T-helper 1 cell treated with Interleukin-12 subunit alpha and Interleukin-12 subunit beta and Interleukin-4 antibody, amounts not matched to agents 30 μg/mL and 1 μg/mL, for 36 hours (primary cell): Measurements from ENCODE around the gene CKB.

Source experiments
- H3K27ac Mint-ChIP-seq: one replicate; pipeline ENCODE4 v1.8.0; 2021; ENCODE audit warnings: mild to moderate bottlenecking, mixed read lengths
- H3K27me3 Mint-ChIP-seq: one replicate; pipeline ENCODE4 v1.8.0; 2021; ENCODE audit warnings: low read depth, mixed read lengths
- H3K36me3 Mint-ChIP-seq: one replicate; pipeline ENCODE4 v1.8.0; 2021; ENCODE audit warnings: low read depth, mixed read lengths
- H3K4me1 Mint-ChIP-seq: one replicate; pipeline ENCODE4 v1.8.0; 2021; ENCODE audit warnings: low read depth, mixed read lengths
- H3K4me3 Mint-ChIP-seq: one replicate; pipeline ENCODE4 v1.8.0; 2021; ENCODE audit warnings: mild to moderate bottlenecking, moderate library complexity, mixed read lengths
- H3K9me3 Mint-ChIP-seq: one replicate; pipeline ENCODE4 v1.8.0; 2021; ENCODE audit warnings: mixed read lengths

The CKB gene

GRCh38 chr14:103555559-103556337 lies 33.1 kb upstream of the CKB start:
- Mint-ChIP-seq H3K4me3 (no peak overlapping the region), H3K27ac (no peak overlapping the region), H3K4me1 (peaks cover 19% of the 10 kb centered on the region), H3K27me3 (no peaks in the 10 kb centered on the region), H3K9me3 (no peaks in the 10 kb centered on the region), H3K36me3 (peaks cover 18% of the 10 kb centered on the region)

- no peaks in the 10 kb centered on the region for H3K27me3 Mint-ChIP-seq
- peaks cover 3% of the 10 kb centered on the region for H3K4me1 Mint-ChIP-seq
- H3K27ac Mint-ChIP-seq: no peak overlapping the region
- H3K36me3 Mint-ChIP-seq: peaks cover 5% of the 10 kb centered on the region
- H3K4me3 Mint-ChIP-seq: no peak overlapping the region
- no peaks in the 10 kb centered on the region for H3K9me3 Mint-ChIP-seq
These were observed 30.2 kb upstream of the CKB start for GRCh38 chr14:103552846-103553210.

GRCh38 chr14:103552011-103552845 lies 29.6 kb upstream of the CKB start:
- Mint-ChIP-seq H3K4me1 (peaks cover 2% of the 10 kb centered on the region), H3K36me3 (peaks cover 5% of the 10 kb centered on the region), H3K9me3 (no peaks in the 10 kb centered on the region), H3K4me3 (no peak overlapping the region), H3K27me3 (no peaks in the 10 kb centered on the region), H3K27ac (no peak overlapping the region)

- Mint-ChIP-seq H3K9me3 (no peaks in the 10 kb centered on the region), H3K4me3 (no peak overlapping the region), H3K4me1 (no peaks in the 10 kb centered on the region), H3K27me3 (no peaks in the 10 kb centered on the region), H3K36me3 (peaks cover 5% of the 10 kb centered on the region), H3K27ac (no peak overlapping the region)
These were observed 28.7 kb upstream of the CKB start for GRCh38 chr14:103551338-103551762.

GRCh38 chr14:103550451-103551337 lies 28.1 kb upstream of the CKB start:
- Mint-ChIP-seq H3K4me1 (no peaks in the 10 kb centered on the region), H3K9me3 (no peaks in the 10 kb centered on the region), H3K27ac (no peak overlapping the region), H3K4me3 (no peak overlapping the region), H3K36me3 (peaks cover 5% of the 10 kb centered on the region), H3K27me3 (no peaks in the 10 kb centered on the region)

- no peaks in the 10 kb centered on the region for H3K4me1 Mint-ChIP-seq
These were observed 27.0 kb upstream of the CKB start for GRCh38 chr14:103549361-103550311.

GRCh38 chr14:103548463-103549351 lies 26.1 kb upstream of the CKB start:
- no peaks in the 10 kb centered on the region for H3K9me3 Mint-ChIP-seq
- peaks cover 1% of the 10 kb centered on the region for H3K36me3 Mint-ChIP-seq
- H3K27ac Mint-ChIP-seq: no peak overlapping the region
- H3K27me3 Mint-ChIP-seq: no peaks in the 10 kb centered on the region
- no peaks in the 10 kb centered on the region for H3K4me1 Mint-ChIP-seq
- H3K4me3 Mint-ChIP-seq: no peak overlapping the region

More at GRCh38 chr14:103549361-103550311, 27.0 kb upstream of the CKB start:
- no peaks in the 10 kb centered on the region for H3K9me3 Mint-ChIP-seq
- H3K27me3 Mint-ChIP-seq: no peaks in the 10 kb centered on the region
- H3K27ac Mint-ChIP-seq: no peak overlapping the region
- H3K4me3 Mint-ChIP-seq: no peak overlapping the region
- H3K36me3 Mint-ChIP-seq: peaks cover 1% of the 10 kb centered on the region

- Mint-ChIP-seq H3K27ac (no peak overlapping the region), H3K4me3 (no peak overlapping the region), H3K4me1 (no peaks in the 10 kb centered on the region), H3K27me3 (no peaks in the 10 kb centered on the region), H3K36me3 (peaks cover 1% of the 10 kb centered on the region), H3K9me3 (no peaks in the 10 kb centered on the region)
These were observed 25.4 kb upstream of the CKB start for GRCh38 chr14:103547941-103548462.

GRCh38 chr14:103547455-103547940 lies 24.9 kb upstream of the CKB start:
- Mint-ChIP-seq H3K4me1 (no peaks in the 10 kb centered on the region), H3K27me3 (no peaks in the 10 kb centered on the region), H3K27ac (no peak overlapping the region), H3K36me3 (no peaks in the 10 kb centered on the region), H3K4me3 (no peak overlapping the region), H3K9me3 (no peaks in the 10 kb centered on the region)

- H3K27ac Mint-ChIP-seq: no peak overlapping the region
- no peaks in the 10 kb centered on the region for H3K9me3 Mint-ChIP-seq
These were observed 24.2 kb upstream of the CKB start for GRCh38 chr14:103546652-103547454.

GRCh38 chr14:103545915-103546651 lies 23.5 kb upstream of the CKB start:
- Mint-ChIP-seq H3K36me3 (no peaks in the 10 kb centered on the region), H3K27ac (no peak overlapping the region), H3K4me3 (no peak overlapping the region), H3K4me1 (no peaks in the 10 kb centered on the region), H3K9me3 (no peaks in the 10 kb centered on the region), H3K27me3 (no peaks in the 10 kb centered on the region)

More at GRCh38 chr14:103546652-103547454, 24.2 kb upstream of the CKB start:
- Mint-ChIP-seq H3K4me1 (no peaks in the 10 kb centered on the region), H3K27me3 (no peaks in the 10 kb centered on the region), H3K4me3 (no peak overlapping the region), H3K36me3 (no peaks in the 10 kb centered on the region)
